Endothelial cell (in vitro differentiated cells): ENCODE data around the gene IQCE. TPM values are rescaled to one million over a fixed set of nuclear protein-coding genes. Genes with fewer than 3 reads are reported as not detected.

Experiments
- DNase-seq: peaks from one replicate; pipeline ENCODE4 v3.0.0; 2021; ENCODE audit warnings: low spot score
- H3K27ac Mint-ChIP-seq: one replicate; pipeline ENCODE4 v1.8.0; 2021; ENCODE audit warnings: mixed read lengths, inconsistent platforms; ENCODE audit not compliant: unreplicated experiment
- H3K27me3 Mint-ChIP-seq: one replicate; pipeline ENCODE4 v1.8.0; 2021; ENCODE audit warnings: mild to moderate bottlenecking, moderate library complexity, mixed read lengths, inconsistent platforms; ENCODE audit not compliant: unreplicated experiment
- H3K36me3 Mint-ChIP-seq: one replicate; pipeline ENCODE4 v1.8.0; 2021; ENCODE audit warnings: mild to moderate bottlenecking, low read depth, mixed read lengths, inconsistent platforms; ENCODE audit not compliant: unreplicated experiment
- H3K4me1 Mint-ChIP-seq: one replicate; pipeline ENCODE4 v1.8.0; 2021; ENCODE audit warnings: mild to moderate bottlenecking, mixed read lengths, inconsistent platforms; ENCODE audit not compliant: unreplicated experiment
- H3K4me3 Mint-ChIP-seq: one replicate; pipeline ENCODE4 v1.8.0; 2021; ENCODE audit warnings: mild to moderate bottlenecking, mixed read lengths, inconsistent platforms; ENCODE audit not compliant: unreplicated experiment
- H3K9me3 Mint-ChIP-seq: one replicate; pipeline ENCODE4 v1.8.0; 2021; ENCODE audit warnings: mixed read lengths, inconsistent platforms; ENCODE audit not compliant: unreplicated experiment
- total RNA-seq: library from RNA; stranded (reverse); fragmentation: NEBNext Ultra II Directional; extraction: Animal tissue kit (Norgen Biotek cat#: 25700); gene quantifications from one replicate; pipeline ENCODE4 v1.2.1, GENCODE V29; 2021; ENCODE audit not compliant: unreplicated experiment
- TF ChIP-seq, protein P1 (sequence below): fragments of 200-600 bp; sonication (generic); IDR thresholded peaks from one replicate; pipeline ENCODE4 v1.5.0; 2021; ENCODE audit warnings: antibody characterized with exemption; ENCODE audit not compliant: unreplicated experiment

Gene IQCE
- total RNA-seq, 1 donor from 2014 or later: 9.6 TPM

DNA sequence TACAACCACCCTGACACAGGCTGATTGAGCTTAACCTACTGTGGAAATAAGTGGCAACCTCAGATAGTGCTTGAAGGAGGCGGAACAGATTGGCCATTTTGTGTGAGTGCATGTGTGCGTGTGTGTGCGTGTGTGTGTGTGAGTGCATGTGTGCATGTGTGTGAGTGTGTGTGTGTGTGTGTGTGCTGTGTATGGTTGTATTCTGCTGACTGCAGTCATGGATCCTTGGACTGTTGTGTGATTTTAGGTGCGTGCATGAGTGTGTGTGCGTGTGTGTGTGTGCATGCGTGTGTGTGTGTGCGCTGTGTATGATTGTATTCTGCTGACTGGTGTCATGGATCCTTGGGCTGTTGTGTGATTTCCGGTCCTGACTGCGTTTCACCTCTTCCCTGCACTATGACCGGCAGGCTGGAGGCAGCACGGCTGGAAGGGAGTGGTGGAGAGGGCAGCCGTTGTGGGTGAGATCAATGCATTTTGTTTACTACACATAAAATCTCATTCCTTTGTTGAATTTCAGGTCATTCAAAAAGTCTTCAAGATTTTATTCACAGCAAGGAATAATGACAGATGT lies 6.3 kb downstream of the IQCE start:
- H3K4me1 Mint-ChIP-seq: no peaks in the 10 kb centered on the region

DNA sequence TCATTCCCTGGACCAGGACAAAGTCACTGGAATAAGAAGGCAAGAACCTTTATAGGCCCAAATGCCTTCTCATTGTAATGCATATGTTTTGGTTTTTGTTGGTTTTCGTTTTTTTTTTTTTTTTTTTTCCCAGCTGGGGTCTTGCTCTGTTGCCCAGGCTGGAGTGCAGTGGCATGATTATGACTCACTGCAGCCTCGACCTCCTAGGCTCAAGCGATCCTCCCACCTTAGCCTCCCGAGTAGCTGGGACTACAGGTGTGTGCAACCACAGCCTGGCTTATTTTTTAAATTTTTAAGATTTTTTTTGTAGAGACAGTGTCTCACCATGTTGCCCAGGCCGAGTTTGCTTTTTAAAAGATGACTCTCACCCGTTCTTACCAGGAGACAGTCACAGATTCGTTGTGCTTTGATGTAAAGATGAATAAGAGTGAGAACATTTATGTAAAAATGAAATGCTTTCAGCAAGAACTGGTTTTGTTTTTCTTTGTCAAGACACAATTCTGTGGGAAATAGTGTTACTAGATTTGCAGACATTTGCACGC lies 7.6 kb downstream of the IQCE start:
- no peak overlapping the region for H3K4me3 Mint-ChIP-seq
- no peaks in the 10 kb centered on the region for H3K36me3 Mint-ChIP-seq
- H3K27me3 Mint-ChIP-seq: peaks cover 2% of the 10 kb centered on the region
- H3K9me3 Mint-ChIP-seq: no peaks in the 10 kb centered on the region
- DNase-seq: no peak
- no peaks in the 10 kb centered on the region for H3K4me1 Mint-ChIP-seq
- TF ChIP-seq, protein P1, sequence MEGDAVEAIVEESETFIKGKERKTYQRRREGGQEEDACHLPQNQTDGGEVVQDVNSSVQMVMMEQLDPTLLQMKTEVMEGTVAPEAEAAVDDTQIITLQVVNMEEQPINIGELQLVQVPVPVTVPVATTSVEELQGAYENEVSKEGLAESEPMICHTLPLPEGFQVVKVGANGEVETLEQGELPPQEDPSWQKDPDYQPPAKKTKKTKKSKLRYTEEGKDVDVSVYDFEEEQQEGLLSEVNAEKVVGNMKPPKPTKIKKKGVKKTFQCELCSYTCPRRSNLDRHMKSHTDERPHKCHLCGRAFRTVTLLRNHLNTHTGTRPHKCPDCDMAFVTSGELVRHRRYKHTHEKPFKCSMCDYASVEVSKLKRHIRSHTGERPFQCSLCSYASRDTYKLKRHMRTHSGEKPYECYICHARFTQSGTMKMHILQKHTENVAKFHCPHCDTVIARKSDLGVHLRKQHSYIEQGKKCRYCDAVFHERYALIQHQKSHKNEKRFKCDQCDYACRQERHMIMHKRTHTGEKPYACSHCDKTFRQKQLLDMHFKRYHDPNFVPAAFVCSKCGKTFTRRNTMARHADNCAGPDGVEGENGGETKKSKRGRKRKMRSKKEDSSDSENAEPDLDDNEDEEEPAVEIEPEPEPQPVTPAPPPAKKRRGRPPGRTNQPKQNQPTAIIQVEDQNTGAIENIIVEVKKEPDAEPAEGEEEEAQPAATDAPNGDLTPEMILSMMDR: no peak
- H3K27ac Mint-ChIP-seq: no peak overlapping the region

More for the DNA sequence above, 6.3 kb downstream of the IQCE start:
- no peak for DNase-seq
- peaks cover 2% of the 10 kb centered on the region for H3K27me3 Mint-ChIP-seq
- TF ChIP-seq, protein P1: no peak
- no peaks in the 10 kb centered on the region for H3K36me3 Mint-ChIP-seq
- no peak overlapping the region for H3K4me3 Mint-ChIP-seq
- H3K9me3 Mint-ChIP-seq: no peaks in the 10 kb centered on the region
- H3K27ac Mint-ChIP-seq: no peak overlapping the region

DNA sequence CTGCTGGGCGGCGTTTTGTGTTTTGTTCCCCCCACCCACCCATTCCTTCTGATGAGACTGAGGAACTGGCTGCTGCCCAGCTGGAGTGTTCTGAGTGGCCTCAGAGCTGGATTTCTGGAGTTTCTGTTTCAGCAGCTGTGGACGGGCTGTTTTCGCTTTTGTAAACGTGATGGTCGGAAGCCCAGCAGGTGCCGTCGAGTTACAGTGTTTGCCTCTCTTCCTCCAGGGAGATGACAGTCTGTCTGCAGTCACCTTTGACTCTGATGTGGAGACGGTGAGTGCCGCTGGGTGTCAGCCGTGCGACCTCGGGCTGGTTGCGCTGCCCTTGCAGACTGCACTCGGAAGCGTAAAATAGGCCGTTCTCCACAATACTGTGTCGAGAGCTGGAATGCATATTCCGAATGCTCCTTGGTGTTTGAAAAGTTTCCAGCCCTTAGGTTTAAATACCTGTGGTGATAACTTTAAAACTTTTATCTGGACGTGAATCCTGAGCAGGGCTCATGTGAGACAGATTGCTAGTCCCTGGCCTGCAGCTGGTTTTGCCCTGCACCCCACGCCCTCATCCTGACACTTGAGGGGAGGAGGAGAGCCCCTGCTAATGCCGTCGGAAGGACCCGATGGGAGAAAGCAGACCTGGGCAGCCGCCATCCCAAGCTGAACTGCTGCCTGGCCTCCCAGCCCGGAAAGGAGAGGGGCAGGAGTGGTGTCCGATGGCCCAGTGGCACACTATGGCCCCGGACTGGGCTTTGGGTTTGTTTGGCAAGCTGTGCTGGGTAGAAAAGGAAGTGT lies 8.3 kb downstream of the IQCE start:
- Mint-ChIP-seq H3K4me3 (no peak overlapping the region), H3K9me3 (no peaks in the 10 kb centered on the region), H3K27ac (no peak overlapping the region), H3K27me3 (peaks cover 2% of the 10 kb centered on the region), H3K4me1 (no peaks in the 10 kb centered on the region), H3K36me3 (no peaks in the 10 kb centered on the region)
- no peak for DNase-seq
- TF ChIP-seq, protein P1: no peak

DNA sequence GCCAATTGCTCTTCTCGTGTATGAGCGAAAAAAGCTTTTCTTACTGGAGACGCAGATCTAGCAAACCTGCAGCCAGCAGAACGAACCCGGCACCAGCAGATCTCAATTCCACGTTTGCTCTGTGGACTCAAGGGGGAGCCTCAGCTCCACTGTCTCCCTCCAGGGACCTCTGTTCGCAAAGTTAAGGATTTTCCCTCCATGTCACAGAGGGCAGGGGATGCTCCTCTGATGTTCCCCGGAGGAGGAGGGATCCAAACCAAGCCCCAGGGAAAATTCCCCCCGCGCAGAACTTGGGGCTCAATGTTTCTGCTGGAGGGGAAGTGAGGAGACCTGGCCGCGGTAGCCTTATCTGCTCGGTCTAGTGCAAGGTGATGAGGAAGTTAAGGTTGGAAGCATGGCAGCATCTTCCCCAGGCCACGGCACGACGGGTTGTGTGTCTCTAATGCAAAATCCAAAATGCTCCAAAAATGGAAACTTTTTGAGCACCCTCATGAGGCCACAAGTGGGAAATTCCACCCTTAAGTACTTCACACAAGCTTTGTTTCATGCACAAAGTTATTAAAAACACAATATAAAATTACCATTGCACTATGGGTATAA lies 9.0 kb downstream of the IQCE start:
- TF ChIP-seq, protein P1: no peak
- H3K27me3 Mint-ChIP-seq: peaks cover 2% of the 10 kb centered on the region
- H3K9me3 Mint-ChIP-seq: no peaks in the 10 kb centered on the region
- no peaks in the 10 kb centered on the region for H3K4me1 Mint-ChIP-seq
- DNase-seq: peak; percentile 51
- no peak overlapping the region for H3K27ac Mint-ChIP-seq
- H3K4me3 Mint-ChIP-seq: no peak overlapping the region
- H3K36me3 Mint-ChIP-seq: no peaks in the 10 kb centered on the region
